ENCODE data around the gene IFI16.
A peak's percentile ranks its signal among the peaks of the same experiment; 100 is the strongest.
"Not testable (repeated sequence)": the region's sequence is repeated elsewhere in the genome, so short reads cannot be mapped to it uniquely, and the experiment has no call there.

Gene IFI16

DNA sequence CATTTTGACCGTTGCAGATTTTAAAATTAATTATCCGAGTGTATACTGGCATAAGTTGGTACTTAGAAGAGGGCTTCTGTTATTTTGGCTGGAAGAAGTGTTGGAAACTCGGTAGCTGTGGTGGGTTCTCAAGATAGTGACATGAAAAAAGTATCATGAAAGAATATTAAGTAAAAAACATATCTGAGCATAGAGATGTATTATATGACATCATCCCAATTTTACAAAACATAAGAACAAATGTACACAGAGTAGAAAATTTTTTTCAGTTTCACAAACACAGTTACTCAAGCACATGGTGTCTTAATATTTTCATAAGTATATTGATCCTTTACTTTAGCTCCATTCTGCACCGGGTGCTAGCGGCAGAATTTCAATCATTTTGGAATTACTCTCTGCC is 684 bp downstream of the IFI16 start:
- no peaks in the 10 kb centered on the region for H3K9me3 ChIP-seq (ENCODE audit: insufficient read depth, low read depth, low read length)
- WGBS (ENCODE audit: extremely low coverage, insufficient coverage, insufficient read length): no CpG with 5 or more reads among the region's 5 CpGs

DNA sequence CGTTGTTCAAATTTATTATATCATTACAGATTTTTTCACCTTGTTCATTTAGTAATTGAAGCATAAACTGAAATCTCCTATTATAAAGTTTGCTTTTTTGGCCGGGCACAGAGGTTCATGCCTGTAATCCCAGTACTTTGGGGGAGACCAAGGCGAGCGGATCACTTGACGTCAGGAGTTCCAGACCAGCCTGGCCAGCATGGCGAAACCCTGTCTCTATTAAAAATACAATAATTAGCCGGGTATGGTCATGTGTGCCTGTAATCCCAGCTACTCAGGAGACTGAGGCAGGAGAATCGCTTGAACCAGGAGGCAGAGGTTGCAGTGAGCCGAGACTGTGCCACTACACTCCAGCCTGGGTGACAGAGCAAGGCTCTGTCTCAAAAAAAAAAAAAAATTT is 1.3 kb downstream of the IFI16 start:
- not testable (repeated sequence) for H3K4me3 ChIP-seq (ENCODE audit: low read depth, low read length); DNase-seq; H3K4me2 ChIP-seq (ENCODE audit: low read length); H2BK120ac ChIP-seq (ENCODE audit: insufficient read depth, low read length, poor library complexity); H3K9ac ChIP-seq (ENCODE audit: low read length); H3K27ac ChIP-seq (ENCODE audit: low read depth, low read length); H3K79me1 ChIP-seq (ENCODE audit: low read length); H2BK12ac ChIP-seq (ENCODE audit: low read length); H3K18ac ChIP-seq (ENCODE audit: low read length); H3K14ac ChIP-seq (ENCODE audit: low read length); H3K36me3 ChIP-seq (ENCODE audit: control insufficient read depth in 1 of 2, insufficient read depth in 2 of 2, low read length in 2 of 2); H2AFZ ChIP-seq (ENCODE audit: insufficient read depth, low read length, poor library complexity); H3K9me3 ChIP-seq (ENCODE audit: insufficient read depth, low read depth, low read length); H3K4me1 ChIP-seq (ENCODE audit: control insufficient read depth in 1 of 2, insufficient read depth in 2 of 2, low read length in 2 of 2); H4K12ac ChIP-seq (ENCODE audit: low read depth, low read length); H3K23ac ChIP-seq (ENCODE audit: low read length); H3K4ac ChIP-seq (ENCODE audit: low read depth, low read length); H2AK5ac ChIP-seq (ENCODE audit: low read length); H2BK5ac ChIP-seq (ENCODE audit: low read depth, low read length, poor library complexity); H3K27me3 ChIP-seq (ENCODE audit: insufficient read depth, low read length); H3K79me2 ChIP-seq (ENCODE audit: control insufficient read depth, insufficient read depth, low read length, poor library complexity); H4K8ac ChIP-seq (ENCODE audit: low read depth, low read length); H4K91ac ChIP-seq (ENCODE audit: low read depth, low read length)
- WGBS (ENCODE audit: extremely low coverage, insufficient coverage, insufficient read length): no CpG with 5 or more reads among the region's 9 CpGs

More for the DNA sequence above, 684 bp downstream of the IFI16 start:
- Histone ChIP-seq H2BK12ac (ENCODE audit: low read length) (no peak overlapping the region), H2AK5ac (ENCODE audit: low read length) (no peak overlapping the region), H3K27me3 (ENCODE audit: insufficient read depth, low read length) (no peaks in the 10 kb centered on the region), H2BK5ac (ENCODE audit: low read depth, low read length, poor library complexity) (no peak overlapping the region), H3K18ac (ENCODE audit: low read length) (no peak overlapping the region), H3K27ac (ENCODE audit: low read depth, low read length) (no peak overlapping the region), H2AFZ (ENCODE audit: insufficient read depth, low read length, poor library complexity) (no peak overlapping the region), H3K4ac (ENCODE audit: low read depth, low read length) (no peak overlapping the region), H4K12ac (ENCODE audit: low read depth, low read length) (no peak overlapping the region), H3K14ac (ENCODE audit: low read length) (no peak overlapping the region), H4K8ac (ENCODE audit: low read depth, low read length) (no peak overlapping the region), H3K9ac (ENCODE audit: low read length) (no peak overlapping the region), H3K4me1 (ENCODE audit: control insufficient read depth in 1 of 2, insufficient read depth in 2 of 2, low read length in 2 of 2) (peaks cover 0 to 5% of the 10 kb centered on the region in 2 experiments), H2BK120ac (ENCODE audit: insufficient read depth, low read length, poor library complexity) (no peak overlapping the region), H4K91ac (ENCODE audit: low read depth, low read length) (no peak overlapping the region), H3K79me2 (ENCODE audit: control insufficient read depth, insufficient read depth, low read length, poor library complexity) (no peaks in the 10 kb centered on the region), H3K4me3 (ENCODE audit: low read depth, low read length) (no peak overlapping the region), H3K36me3 (ENCODE audit: control insufficient read depth in 1 of 2, insufficient read depth in 2 of 2, low read length in 2 of 2) (no peaks in the 10 kb centered on the region), H3K4me2 (ENCODE audit: low read length) (no peak overlapping the region), H3K79me1 (ENCODE audit: low read length) (no peaks in the 10 kb centered on the region), H3K23ac (ENCODE audit: low read length) (no peak overlapping the region)
- peak in 1 of 2 donors; percentile 8 for DNase-seq

GRCh38 chr1:159011751-159012150 is 2.0 kb downstream of the IFI16 start:
- H2AFZ ChIP-seq (ENCODE audit: insufficient read depth, low read length, poor library complexity): no peak overlapping the region
- no peak overlapping the region for H3K9ac ChIP-seq (ENCODE audit: low read length)
- no peak overlapping the region for H3K4me2 ChIP-seq (ENCODE audit: low read length)
- H3K4me1 ChIP-seq (ENCODE audit: control insufficient read depth in 1 of 2, insufficient read depth in 2 of 2, low read length in 2 of 2): no peaks in the 10 kb centered on the region
- H3K18ac ChIP-seq (ENCODE audit: low read length): no peak overlapping the region
- no peak for DNase-seq
- no peaks in the 10 kb centered on the region for H3K79me2 ChIP-seq (ENCODE audit: control insufficient read depth, insufficient read depth, low read length, poor library complexity)
- H3K9me3 ChIP-seq (ENCODE audit: insufficient read depth, low read depth, low read length): no peaks in the 10 kb centered on the region
- H3K4ac ChIP-seq (ENCODE audit: low read depth, low read length): no peak overlapping the region
- no peak overlapping the region for H2AK5ac ChIP-seq (ENCODE audit: low read length)
- H3K4me3 ChIP-seq (ENCODE audit: low read depth, low read length): no peak overlapping the region
- no peak overlapping the region for H2BK5ac ChIP-seq (ENCODE audit: low read depth, low read length, poor library complexity)
- H3K27ac ChIP-seq (ENCODE audit: low read depth, low read length): no peak overlapping the region
- no peak overlapping the region for H3K23ac ChIP-seq (ENCODE audit: low read length)
- H2BK12ac ChIP-seq (ENCODE audit: low read length): no peak overlapping the region
- no peaks in the 10 kb centered on the region for H3K79me1 ChIP-seq (ENCODE audit: low read length)
- no peak overlapping the region for H3K14ac ChIP-seq (ENCODE audit: low read length)
- H4K91ac ChIP-seq (ENCODE audit: low read depth, low read length): no peak overlapping the region
- no peaks in the 10 kb centered on the region for H3K36me3 ChIP-seq (ENCODE audit: control insufficient read depth in 1 of 2, insufficient read depth in 2 of 2, low read length in 2 of 2)
- no peaks in the 10 kb centered on the region for H3K27me3 ChIP-seq (ENCODE audit: insufficient read depth, low read length)
- H4K8ac ChIP-seq (ENCODE audit: low read depth, low read length): no peak overlapping the region
- H2BK120ac ChIP-seq (ENCODE audit: insufficient read depth, low read length, poor library complexity): no peak overlapping the region
- H4K12ac ChIP-seq (ENCODE audit: low read depth, low read length): no peak overlapping the region

DNA sequence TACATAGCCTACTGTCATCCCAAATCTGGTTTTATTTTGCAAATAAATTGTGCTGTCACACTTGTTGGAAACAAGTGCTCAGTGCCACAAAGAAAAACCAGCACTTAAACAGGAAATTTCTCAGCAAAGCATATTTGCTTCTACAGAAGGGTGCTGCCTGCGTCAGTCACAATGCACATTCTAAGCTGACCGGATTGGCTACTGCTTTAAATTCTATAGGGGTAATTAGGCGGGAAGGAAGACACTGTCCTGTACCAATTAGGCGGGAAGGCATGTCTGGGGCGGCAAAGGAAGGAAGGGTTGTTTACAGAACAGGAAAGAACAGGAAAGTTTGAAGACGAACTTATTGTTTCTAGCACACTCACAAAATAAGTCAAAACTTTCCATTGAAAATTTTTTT is 2.8 kb downstream of the IFI16 start:
- Histone ChIP-seq H3K79me2 (ENCODE audit: control insufficient read depth, insufficient read depth, low read length, poor library complexity) (no peaks in the 10 kb centered on the region), H3K9ac (ENCODE audit: low read length) (no peak overlapping the region), H3K36me3 (ENCODE audit: control insufficient read depth in 1 of 2, insufficient read depth in 2 of 2, low read length in 2 of 2) (no peaks in the 10 kb centered on the region), H3K4ac (ENCODE audit: low read depth, low read length) (no peak overlapping the region), H3K27ac (ENCODE audit: low read depth, low read length) (no peak overlapping the region), H3K79me1 (ENCODE audit: low read length) (no peaks in the 10 kb centered on the region), H3K9me3 (ENCODE audit: insufficient read depth, low read depth, low read length) (no peaks in the 10 kb centered on the region), H3K4me1 (ENCODE audit: control insufficient read depth in 1 of 2, insufficient read depth in 2 of 2, low read length in 2 of 2) (no peaks in the 10 kb centered on the region), H3K23ac (ENCODE audit: low read length) (no peak overlapping the region), H3K4me2 (ENCODE audit: low read length) (no peak overlapping the region), H2AFZ (ENCODE audit: insufficient read depth, low read length, poor library complexity) (no peak overlapping the region), H2BK5ac (ENCODE audit: low read depth, low read length, poor library complexity) (no peak overlapping the region), H2AK5ac (ENCODE audit: low read length) (no peak overlapping the region), H3K14ac (ENCODE audit: low read length) (no peak overlapping the region), H2BK12ac (ENCODE audit: low read length) (no peak overlapping the region), H4K8ac (ENCODE audit: low read depth, low read length) (no peak overlapping the region), H3K27me3 (ENCODE audit: insufficient read depth, low read length) (no peaks in the 10 kb centered on the region), H2BK120ac (ENCODE audit: insufficient read depth, low read length, poor library complexity) (no peak overlapping the region), H3K18ac (ENCODE audit: low read length) (no peak overlapping the region), H4K91ac (ENCODE audit: low read depth, low read length) (no peak overlapping the region), H3K4me3 (ENCODE audit: low read depth, low read length) (no peak overlapping the region), H4K12ac (ENCODE audit: low read depth, low read length) (no peak overlapping the region)
- DNase-seq: peak in 1 of 2 donors; percentile 2
- no CpG with 5 or more reads among the region's 6 CpGs for WGBS (ENCODE audit: extremely low coverage, insufficient coverage, insufficient read length)
